HFF-Myc (cell line): ENCODE measurements around the gene PDE4D.

ENCODE experiments used
- DNase-seq: peaks from one replicate; pipeline ENCODE4 v3.0.0-alpha.2; 2011; ENCODE audit warnings: low read depth; ENCODE audit errors: extremely low read depth
- H3K4me3 ChIP-seq: replicated peaks from 2 replicates; pipeline ENCODE4 v1.5.1; 2011; ENCODE audit warnings: low read depth, mild to moderate bottlenecking, control low read depth, low read length
- CTCF ChIP-seq: IDR thresholded peaks from 2 replicates; pipeline ENCODE4 v1.5.1; 2012; ENCODE audit warnings: mild to moderate bottlenecking, low read depth, low read length, control low read depth; ENCODE audit errors: missing control alignments

Gene PDE4D

GRCh38 chr5:59720063-59720462 lies 173.5 kb downstream of the PDE4D start:
- TF ChIP-seq CTCF = no peak
- H3K4me3 ChIP-seq = no peak overlapping the region

GRCh38 chr5:59716966-59717500 lies 176.5 kb downstream of the PDE4D start:
- no peak overlapping the region for H3K4me3 ChIP-seq
- DNase-seq = no peak

More at GRCh38 chr5:59720063-59720462, 173.5 kb downstream of the PDE4D start:
- no peak for DNase-seq

GRCh38 chr5:59716029-59716428 lies 177.5 kb downstream of the PDE4D start:
- no peak overlapping the region for H3K4me3 ChIP-seq
- TF ChIP-seq CTCF = no peak
- DNase-seq = no peak

More at GRCh38 chr5:59716966-59717500, 176.5 kb downstream of the PDE4D start:
- no peak for TF ChIP-seq CTCF

GRCh38 chr5:59715228-59715627 lies 178.3 kb downstream of the PDE4D start:
- no peak for DNase-seq
- H3K4me3 ChIP-seq = no peak overlapping the region
- no peak for TF ChIP-seq CTCF

GRCh38 chr5:59713498-59713844 lies 180.1 kb downstream of the PDE4D start:
- no peak for DNase-seq
- no peak for TF ChIP-seq CTCF
- H3K4me3 ChIP-seq = no peak overlapping the region

- no peak overlapping the region for H3K4me3 ChIP-seq
- DNase-seq = no peak
- TF ChIP-seq CTCF = no peak
Measured at GRCh38 chr5:59712836-59713497, 180.6 kb downstream of the PDE4D start.

- no peak for TF ChIP-seq CTCF
- H3K4me3 ChIP-seq = no peak overlapping the region
- DNase-seq = no peak
Measured at GRCh38 chr5:59711310-59711709, 182.2 kb downstream of the PDE4D start.
